ENCODE measurements around the gene RAD1. TPM values are rescaled to one million over a fixed set of nuclear protein-coding genes. Genes with fewer than 3 reads are reported as not detected.

Gene RAD1
- total RNA-seq, 1 experiment from 2014 or later, result 24.8 TPM

- BruUV-seq (replicated peaks), result no TSS peak
- Histone ChIP-seq H4K20me1 (ENCODE audit: insufficient read depth) (peaks cover 13% of the 10 kb centered on the region), H3K9me3 (ENCODE audit: control insufficient read depth in 1 of 2, insufficient read depth in 1 of 2, low read depth in 1 of 2, low read length in 2 of 2) (no peaks in the 10 kb centered on the region), H3K27me3 (ENCODE audit: insufficient read depth, low read length) (no peaks in the 10 kb centered on the region), H3K9me2 (ENCODE audit: insufficient read depth) (no peaks in the 10 kb centered on the region), H3K4me1 (ENCODE audit: control insufficient read depth in 1 of 2, insufficient read depth in 2 of 2, low read length in 2 of 2) (peaks cover 22 to 30% of the 10 kb centered on the region in 2 experiments), H3K4me2 (ENCODE audit: low read length) (peak within 1 kb of the TSS; percentile 80), H3K27ac (ENCODE audit: low read depth, low read length) (peak within 1 kb of the TSS; percentile 88), H3K79me2 (ENCODE audit: insufficient read depth, low read length) (peaks cover 73% of the 10 kb centered on the region), H2AFZ (ENCODE audit: low read depth, low read length, poor library complexity, severe bottlenecking) (no peak within 1 kb of the TSS), H3K4me3 (replicated peaks in 1 of 2; ENCODE audit: low read depth in 1 of 2, low read length in 2 of 2) (peak within 1 kb of the TSS; percentile 90 to 93), H3K36me3 (ENCODE audit: control insufficient read depth in 1 of 2, insufficient read depth in 2 of 2, low read length in 2 of 2) (peaks cover 19 to 20% of the 10 kb centered on the region in 2 experiments), H3K9ac (ENCODE audit: low read length) (peak within 1 kb of the TSS; percentile 92)
- TF ChIP-seq REST (IDR thresholded peaks at IDR 0.05; ENCODE audit: low read depth), result no peak
- TF ChIP-seq SRF (IDR thresholded peaks at IDR 0.05; ENCODE audit: low read depth), result no peak
- TF ChIP-seq EGR1 (IDR thresholded peaks at IDR 0.05; ENCODE audit: low read depth), result peak; percentile 95
- TF ChIP-seq MAX (IDR thresholded peaks at IDR 0.05), result 0 out of 2 replicates have a peak, but pooled peaks have one; percentile 39
- TF ChIP-seq, protein P1, sequence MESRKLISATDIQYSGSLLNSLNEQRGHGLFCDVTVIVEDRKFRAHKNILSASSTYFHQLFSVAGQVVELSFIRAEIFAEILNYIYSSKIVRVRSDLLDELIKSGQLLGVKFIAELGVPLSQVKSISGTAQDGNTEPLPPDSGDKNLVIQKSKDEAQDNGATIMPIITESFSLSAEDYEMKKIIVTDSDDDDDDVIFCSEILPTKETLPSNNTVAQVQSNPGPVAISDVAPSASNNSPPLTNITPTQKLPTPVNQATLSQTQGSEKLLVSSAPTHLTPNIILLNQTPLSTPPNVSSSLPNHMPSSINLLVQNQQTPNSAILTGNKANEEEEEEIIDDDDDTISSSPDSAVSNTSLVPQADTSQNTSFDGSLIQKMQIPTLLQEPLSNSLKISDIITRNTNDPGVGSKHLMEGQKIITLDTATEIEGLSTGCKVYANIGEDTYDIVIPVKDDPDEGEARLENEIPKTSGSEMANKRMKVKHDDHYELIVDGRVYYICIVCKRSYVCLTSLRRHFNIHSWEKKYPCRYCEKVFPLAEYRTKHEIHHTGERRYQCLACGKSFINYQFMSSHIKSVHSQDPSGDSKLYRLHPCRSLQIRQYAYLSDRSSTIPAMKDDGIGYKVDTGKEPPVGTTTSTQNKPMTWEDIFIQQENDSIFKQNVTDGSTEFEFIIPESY (IDR thresholded peaks at IDR 0.05; ENCODE audit: extremely low read depth, insufficient replicate concordance, low read length), result no peak
- no peak for TF ChIP-seq ELF1 (IDR thresholded peaks at IDR 0.05; ENCODE audit: borderline replicate concordance, low read depth)
- TF ChIP-seq ATF3 (IDR thresholded peaks at IDR 0.05), result no peak
- peak; percentile 36; the same call in 1 of the 2 replicates for TF ChIP-seq SP1 (IDR thresholded peaks at IDR 0.05; ENCODE audit: low read depth)
- no peak for TF ChIP-seq JUND (IDR thresholded peaks at IDR 0.05)
- TF ChIP-seq ZFX (IDR thresholded peaks at IDR 0.05), result no peak
- TF ChIP-seq POLR2AphosphoS5 (IDR thresholded peaks at IDR 0.05; ENCODE audit: low read depth, low read length), result peak; percentile 55
- TF ChIP-seq SIN3A (IDR thresholded peaks at IDR 0.05; ENCODE audit: low read depth), result no peak
- TF ChIP-seq RAD21 (IDR thresholded peaks at IDR 0.05; ENCODE audit: low read depth), result no peak
- DNase-seq (ENCODE audit: low read depth, low spot score) (peak; percentile 87), ATAC-seq (peak; percentile 89)
- ChIA-PET POLR2A (interaction anchor here (1.0 to 2.3 kb wide), 3 partner anchors 13 to 447 kb away, joined by 3 to 26 read pairs (median 4); partner anchors contain the start of genes BRIX1 and RAD1), RAD21 (ENCODE audit: low non-redundant PET in 1 of 2, low total read pairs in 2 of 2, uncharacterized antibody in 2 of 2, unreplicated experiment in 2 of 2) (interaction anchor here in 1 of 2 experiments (0.9 kb wide), 1 partner anchor 14 kb away, joined by 6 read pairs; the partner anchor contains the start of genes BRIX1 and RAD1), CTCF (interaction anchor here (0.9 to 1.9 kb wide), 3 partner anchors 14 to 455 kb away, joined by 3 to 5 read pairs (median 3); partner anchors contain the start of genes BRIX1 and RAD1)
- intact Hi-C loops (cut with micrococcal nuclease), result loop anchor here (1.0 to 10.0 kb wide), 2 partner anchors 14 to 1484 kb away; partner anchors contain the start of genes BRIX1, RAD1 and TARS1
These were observed 13.9 kb upstream of the RAD1 start, which contains the start of gene DNAJC21 for GRCh38 chr5:34929134-34929719. TSS of gene DNAJC21 (plus strand) at chr5:34929559. CDS start at chr5:34929820, 261 bp downstream.

Data from HCT116 (cell line).